ENCODE measurements around the gene KREMEN2.
"Not testable (repeated sequence)": the region's sequence is repeated elsewhere in the genome, so short reads cannot be mapped to it uniquely, and the experiment has no call there.

The KREMEN2 gene

GRCh38 chr16:2942045-2942444 is 22.0 kb upstream of the KREMEN2 start:
- DNase-seq = no peak

DNA sequence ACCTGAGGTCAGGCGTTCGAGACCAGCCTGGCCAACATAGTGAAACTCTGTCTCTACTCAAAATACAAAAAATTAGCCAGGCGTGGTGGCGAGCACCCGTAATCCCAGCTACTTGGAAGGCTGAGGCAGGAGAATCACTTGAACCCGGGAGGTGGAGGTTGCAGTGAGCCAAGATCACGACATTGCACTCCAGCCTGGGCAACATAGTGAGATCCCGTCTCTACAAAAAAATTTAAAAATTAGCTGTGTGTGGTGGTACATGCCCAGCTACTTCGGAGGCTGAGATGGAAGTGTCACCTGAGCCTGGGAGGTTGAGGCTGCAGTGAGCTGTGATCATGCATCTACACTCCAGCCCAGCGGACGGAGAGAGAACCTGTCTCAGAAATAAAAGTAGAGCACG is 20.4 kb upstream of the KREMEN2 start:
- DNase-seq = not testable (repeated sequence)

GRCh38 chr16:2946649-2947048 is 17.4 kb upstream of the KREMEN2 start:
- no peak for DNase-seq

DNA sequence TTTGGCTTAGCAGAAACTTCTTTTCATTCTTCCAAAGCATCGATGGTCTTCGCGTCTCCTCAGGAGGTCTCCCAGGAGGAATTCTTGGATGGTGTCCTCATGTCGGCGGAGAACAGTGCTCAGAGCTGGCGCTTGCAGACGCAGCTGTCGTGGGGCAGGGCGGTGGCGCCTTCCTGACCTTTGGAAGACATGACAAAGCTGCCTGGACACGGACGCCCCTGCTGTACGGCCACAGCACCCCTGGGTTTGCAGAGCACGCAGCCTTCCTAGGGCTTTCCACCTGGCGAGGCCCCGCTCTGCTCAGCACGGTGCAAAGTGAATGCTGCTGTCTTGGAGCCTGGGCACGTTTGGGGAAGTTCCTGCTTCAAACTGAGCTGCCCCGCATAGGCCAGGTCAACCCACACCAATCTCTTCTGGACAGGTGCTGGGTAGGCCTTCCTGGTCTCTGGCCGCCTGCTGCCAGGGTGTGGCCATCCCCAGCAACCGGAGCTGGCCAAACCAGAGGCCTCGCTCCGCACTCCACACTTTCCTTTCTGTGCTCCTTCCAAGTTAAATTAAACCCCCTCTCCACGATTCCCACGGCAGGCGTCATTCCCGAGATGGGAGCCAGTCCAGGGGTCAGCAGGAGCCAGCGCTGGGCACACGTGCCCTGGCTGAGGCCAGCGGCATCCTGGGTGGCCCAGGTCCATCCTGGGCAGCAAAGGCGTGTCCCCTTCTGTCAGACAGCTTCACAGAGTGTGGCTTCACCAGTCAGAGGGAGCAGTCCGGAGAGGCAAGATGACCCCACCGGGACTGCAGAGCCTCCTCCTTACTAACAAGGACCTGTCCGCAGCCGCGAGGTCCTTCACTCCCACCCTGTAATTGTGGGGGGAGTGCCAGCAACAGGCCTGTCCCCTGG is 15.0 kb upstream of the KREMEN2 start:
- no peak for DNase-seq

DNA sequence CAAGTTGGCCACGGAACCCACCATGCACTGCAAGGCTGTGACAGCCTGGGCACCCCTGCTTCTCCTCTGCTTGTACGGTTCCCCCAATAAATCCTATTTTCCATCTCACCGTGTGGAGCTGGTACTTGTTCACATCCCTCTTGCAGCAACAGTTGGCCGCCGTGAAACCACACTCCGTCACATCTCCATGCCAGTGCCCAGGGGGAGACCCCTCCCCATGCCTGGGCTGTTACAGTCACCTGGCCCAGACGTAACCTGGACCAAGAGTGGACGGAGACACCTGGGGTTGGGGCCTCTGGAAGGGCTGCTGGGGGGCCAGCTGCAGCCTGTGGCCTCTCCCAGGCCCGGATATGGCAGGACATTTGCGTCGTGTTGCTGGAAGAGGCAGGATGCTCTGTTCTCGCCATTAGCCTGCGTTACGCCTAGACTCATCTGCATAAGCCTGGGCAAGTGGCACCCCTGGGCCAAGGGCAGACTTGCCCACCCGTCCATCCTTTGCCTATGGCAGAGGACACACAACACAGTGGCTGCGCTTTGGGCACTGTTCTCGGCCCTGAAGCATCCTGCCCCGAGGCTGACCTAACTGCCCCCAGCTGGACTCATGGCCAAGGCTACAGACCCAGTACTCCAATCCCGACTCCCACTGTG is 14.2 kb upstream of the KREMEN2 start:
- DNase-seq = no peak

DNA sequence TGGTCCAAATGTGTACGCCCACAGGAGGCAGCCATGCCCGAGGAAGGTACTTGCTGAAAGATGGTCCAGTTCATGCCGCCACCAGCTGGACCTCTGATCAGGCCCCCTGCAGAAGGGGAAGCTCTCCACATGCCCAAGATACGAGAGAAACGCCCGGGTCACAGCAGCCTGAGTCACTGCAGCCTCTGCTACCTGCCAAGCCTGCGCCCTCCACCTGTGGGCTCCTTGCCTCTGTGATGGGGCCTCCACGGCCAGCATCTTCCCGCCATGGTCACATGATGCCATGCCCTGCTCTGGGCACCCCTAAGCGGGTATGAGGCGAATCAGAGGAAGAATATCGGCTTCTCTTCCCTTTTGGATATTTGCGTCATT is 13.7 kb upstream of the KREMEN2 start:
- DNase-seq = no peak

GRCh38 chr16:2950773-2951172 is 13.3 kb upstream of the KREMEN2 start:
- no peak for DNase-seq

DNA sequence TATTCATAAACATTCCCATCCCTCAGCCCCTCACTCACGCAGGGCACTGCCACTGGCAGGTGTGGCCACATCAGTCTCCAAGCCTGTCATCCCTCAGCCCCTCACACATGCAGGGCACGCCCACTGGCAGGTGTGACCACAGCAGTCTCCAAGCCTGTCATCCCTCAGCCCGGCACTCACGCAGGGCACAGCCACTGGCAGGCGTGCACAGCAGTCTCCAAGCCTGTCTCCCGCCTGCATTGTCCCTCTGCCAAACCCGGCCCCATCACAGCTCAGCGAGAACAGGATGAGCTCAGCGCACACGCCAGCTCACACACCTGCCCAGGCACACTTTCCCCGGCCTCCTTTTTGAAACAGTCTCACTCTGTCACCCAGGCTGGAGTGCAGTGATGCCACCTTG is 11.4 kb upstream of the KREMEN2 start:
- no peak for DNase-seq

- no peak for DNase-seq
Observed at GRCh38 chr16:2953706-2954627, 10.1 kb upstream of the KREMEN2 start.

- no peak for DNase-seq
Observed at GRCh38 chr16:2954656-2955381, 9.3 kb upstream of the KREMEN2 start.

GRCh38 chr16:2955438-2955778 is 8.7 kb upstream of the KREMEN2 start:
- DNase-seq = no peak

DNA sequence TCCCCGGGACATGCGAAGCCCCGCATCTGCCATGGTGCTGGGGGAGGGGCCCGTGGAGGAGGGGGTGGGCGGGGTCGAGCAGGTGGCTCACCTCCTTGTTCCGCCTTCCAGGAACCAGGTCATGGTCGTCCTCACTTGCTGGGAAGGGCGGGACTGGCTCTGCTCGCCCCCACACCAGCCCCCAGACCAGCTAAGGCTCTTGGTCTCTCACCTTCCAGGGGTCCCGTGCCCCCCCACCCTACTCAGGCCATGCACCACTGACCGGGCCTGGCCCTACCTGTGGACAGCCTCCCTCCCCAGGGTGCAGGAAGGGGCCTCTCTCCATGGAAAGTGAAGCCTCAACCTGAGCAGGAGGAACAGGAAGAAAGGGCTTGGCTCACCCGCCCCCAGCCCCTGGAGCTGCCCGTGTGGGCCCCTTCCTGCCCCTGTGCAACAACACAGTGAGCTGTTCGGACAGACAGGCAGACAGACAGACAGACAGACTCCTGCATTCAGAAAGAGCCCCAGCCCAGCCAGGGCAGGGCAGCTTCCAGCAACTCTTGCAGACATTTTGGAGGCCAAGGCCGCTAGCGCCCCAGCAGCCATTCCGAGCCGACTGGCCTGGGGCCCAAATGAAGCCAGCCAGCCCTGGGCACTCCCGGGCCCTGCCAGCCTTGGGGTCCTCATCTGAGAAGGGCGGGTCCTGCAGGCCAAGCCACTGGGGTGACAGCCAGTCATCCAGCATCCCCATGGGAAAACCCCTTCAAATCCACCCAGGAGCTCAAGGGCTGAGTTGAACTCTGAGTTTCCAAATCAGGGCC is 8.1 kb upstream of the KREMEN2 start:
- no peak for DNase-seq

DNA sequence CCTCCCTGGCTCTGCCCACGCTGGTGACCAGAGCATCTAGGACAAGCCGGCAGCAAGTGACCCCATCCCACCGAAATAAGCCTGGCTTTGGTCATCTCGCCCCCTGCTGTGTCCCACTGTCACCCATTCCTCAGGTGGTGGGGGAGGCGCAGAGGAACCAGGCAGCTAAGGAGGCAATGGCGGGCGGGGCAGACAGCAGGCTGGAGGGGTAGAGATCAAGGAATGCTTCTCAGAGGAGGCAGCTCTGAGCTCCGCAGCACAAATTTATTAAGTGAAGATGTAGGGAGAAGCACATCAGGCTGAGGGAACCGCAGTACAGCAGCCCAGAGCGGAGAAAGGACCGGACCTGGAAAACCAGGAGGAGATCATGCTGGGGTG is 7.5 kb upstream of the KREMEN2 start:
- no peak for DNase-seq

- no peak for DNase-seq
Observed at GRCh38 chr16:2959206-2959605, 4.9 kb upstream of the KREMEN2 start.

GRCh38 chr16:2960183-2961010 is 3.7 kb upstream of the KREMEN2 start:
- no peak for DNase-seq

- DNase-seq = no peak
Observed at GRCh38 chr16:2962334-2963073, 1.6 kb upstream of the KREMEN2 start.

DNA sequence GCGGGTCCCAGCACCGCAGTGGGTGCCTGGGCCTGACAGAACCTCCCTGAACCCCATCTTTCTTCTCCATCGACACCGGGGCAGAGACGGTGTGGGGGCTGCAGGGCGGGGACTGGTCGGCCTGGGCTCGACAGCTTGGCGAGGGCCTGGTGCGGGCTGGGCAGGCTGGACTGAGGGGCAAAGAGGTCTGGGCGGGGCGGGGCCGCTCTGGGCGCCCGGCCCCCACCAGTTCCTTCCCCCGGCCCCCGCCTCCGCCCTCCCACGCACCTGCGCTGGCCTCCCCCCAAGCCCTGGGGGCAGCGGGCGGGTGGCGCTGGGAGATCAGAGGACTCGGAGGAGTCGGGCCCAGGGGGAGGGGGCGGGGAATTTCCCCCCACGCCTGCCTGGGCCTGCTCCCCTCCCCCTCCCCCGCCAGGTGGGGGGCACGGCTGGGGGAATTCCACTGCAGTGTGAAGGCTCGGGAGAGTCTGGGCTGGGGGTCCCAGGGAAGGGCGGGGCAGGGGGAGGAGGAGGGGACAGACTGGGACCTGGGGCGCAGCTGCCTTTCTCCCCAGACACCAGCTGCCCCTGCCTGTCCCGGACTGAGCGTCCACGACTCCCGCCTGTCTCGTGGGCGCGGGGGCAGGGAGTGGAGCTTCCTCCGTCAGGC is 877 bp upstream of the KREMEN2 start:
- DNase-seq = peak; percentile 58

GRCh38 chr16:2964475-2965336 is 631 bp downstream of the KREMEN2 start:
- peak; percentile 72 for DNase-seq

Measured in CD4-positive, alpha-beta T cell treated with Interleukin-10 for 1 hour (primary cell).